Measurements from ENCODE around the gene MIER2.
A peak's percentile ranks its signal among the peaks of the same experiment; 100 is the strongest.

Gene MIER2

GRCh38 chr19:287381-287871, 57.2 kb downstream of the MIER2 start:
- DNase-seq (ENCODE audit: extremely low spot score): no peak
- TF ChIP-seq HDGF (IDR thresholded peaks at IDR 0.05; ENCODE audit: borderline replicate concordance) (no peak), ZNF384 (IDR thresholded peaks at IDR 0.05) (no peak), SUZ12 (IDR thresholded peaks at IDR 0.05) (no peak), FOXK2 (IDR thresholded peaks at IDR 0.05) (no peak), ELF4 (IDR thresholded peaks at IDR 0.05) (no peak), LEF1 (IDR thresholded peaks at IDR 0.05; ENCODE audit: borderline replicate concordance) (no peak), ARNT (IDR thresholded peaks at IDR 0.05) (no peak), TARDBP (IDR thresholded peaks at IDR 0.05) (no peak), L3MBTL2 (conservative IDR thresholded peaks at IDR 0.05) (no peak), FOXA1 (IDR thresholded peaks at IDR 0.05) (no peak), NFRKB (IDR thresholded peaks at IDR 0.05) (no peak), BHLHE40 (IDR thresholded peaks at IDR 0.05; ENCODE audit: borderline replicate concordance) (no peak), SP1 (IDR thresholded peaks at IDR 0.05) (no peak)
- TF ChIP-seq, protein P1, sequence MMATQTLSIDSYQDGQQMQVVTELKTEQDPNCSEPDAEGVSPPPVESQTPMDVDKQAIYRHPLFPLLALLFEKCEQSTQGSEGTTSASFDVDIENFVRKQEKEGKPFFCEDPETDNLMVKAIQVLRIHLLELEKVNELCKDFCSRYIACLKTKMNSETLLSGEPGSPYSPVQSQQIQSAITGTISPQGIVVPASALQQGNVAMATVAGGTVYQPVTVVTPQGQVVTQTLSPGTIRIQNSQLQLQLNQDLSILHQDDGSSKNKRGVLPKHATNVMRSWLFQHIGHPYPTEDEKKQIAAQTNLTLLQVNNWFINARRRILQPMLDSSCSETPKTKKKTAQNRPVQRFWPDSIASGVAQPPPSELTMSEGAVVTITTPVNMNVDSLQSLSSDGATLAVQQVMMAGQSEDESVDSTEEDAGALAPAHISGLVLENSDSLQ (IDR thresholded peaks at IDR 0.05): no peak
- CTCF ChIA-PET: no interaction called here
- POLR2A ChIA-PET: no interaction called here

- no peak for DNase-seq (ENCODE audit: extremely low spot score)
- no peak for TF ChIP-seq NFRKB (IDR thresholded peaks at IDR 0.05)
- TF ChIP-seq SUZ12 (IDR thresholded peaks at IDR 0.05): no peak
- TF ChIP-seq, protein P1 (IDR thresholded peaks at IDR 0.05): no peak
- TF ChIP-seq ELF4 (IDR thresholded peaks at IDR 0.05): no peak
- TF ChIP-seq L3MBTL2 (conservative IDR thresholded peaks at IDR 0.05): no peak
- no peak for TF ChIP-seq BHLHE40 (IDR thresholded peaks at IDR 0.05; ENCODE audit: borderline replicate concordance)
- TF ChIP-seq FOXM1 (IDR thresholded peaks at IDR 0.05; ENCODE audit: borderline replicate concordance): no peak
- TF ChIP-seq TARDBP (IDR thresholded peaks at IDR 0.05): no peak
- no peak for TF ChIP-seq SP1 (IDR thresholded peaks at IDR 0.05)
- no peak for TF ChIP-seq HDGF (IDR thresholded peaks at IDR 0.05; ENCODE audit: borderline replicate concordance)
- no peak for TF ChIP-seq FOXA1 (IDR thresholded peaks at IDR 0.05)
- no peak for TF ChIP-seq LEF1 (IDR thresholded peaks at IDR 0.05; ENCODE audit: borderline replicate concordance)
- TF ChIP-seq ZNF384 (IDR thresholded peaks at IDR 0.05): no peak
- no peak for TF ChIP-seq ARNT (IDR thresholded peaks at IDR 0.05)
- no peak for TF ChIP-seq FOXK2 (IDR thresholded peaks at IDR 0.05)
- no peak for TF ChIP-seq CTBP1 (IDR thresholded peaks at IDR 0.05; ENCODE audit: borderline replicate concordance)
- POLR2A ChIA-PET: no interaction called here
- CTCF ChIA-PET: no interaction called here
Observed at GRCh38 chr19:283395-283794, 61.2 kb downstream of the MIER2 start.

DNA sequence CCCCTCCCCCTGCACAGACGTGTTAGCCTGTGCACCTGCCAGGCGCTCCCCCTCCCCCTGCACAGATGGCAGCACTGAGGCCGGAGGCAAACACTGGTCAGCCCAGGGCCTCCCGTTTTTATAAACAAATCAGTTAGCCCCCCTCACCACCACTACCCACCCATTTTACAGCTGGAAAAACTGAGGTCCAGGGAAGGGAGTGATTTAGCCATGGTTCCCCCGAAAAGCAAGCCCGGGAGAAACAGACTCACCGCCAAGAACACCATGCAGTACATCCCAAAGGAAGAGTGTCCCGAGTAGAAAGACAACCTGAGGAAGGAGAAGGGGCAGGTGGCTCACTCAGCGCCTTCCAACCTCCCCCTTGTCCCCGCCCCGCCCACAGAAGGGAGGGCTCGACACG, 62.1 kb downstream of the MIER2 start:
- ChIA-PET CTCF (no interaction called here), POLR2A (no interaction called here)
- DNase-seq (ENCODE audit: extremely low spot score): no peak
- TF ChIP-seq HDGF (IDR thresholded peaks at IDR 0.05; ENCODE audit: borderline replicate concordance) (no peak), NFRKB (IDR thresholded peaks at IDR 0.05) (no peak), FOXA1 (IDR thresholded peaks at IDR 0.05) (no peak), ARNT (IDR thresholded peaks at IDR 0.05) (no peak), FOXM1 (IDR thresholded peaks at IDR 0.05; ENCODE audit: borderline replicate concordance) (no peak), LEF1 (IDR thresholded peaks at IDR 0.05; ENCODE audit: borderline replicate concordance) (no peak), CTBP1 (IDR thresholded peaks at IDR 0.05; ENCODE audit: borderline replicate concordance) (no peak), SP1 (IDR thresholded peaks at IDR 0.05) (no peak), SUZ12 (IDR thresholded peaks at IDR 0.05) (no peak), TARDBP (IDR thresholded peaks at IDR 0.05) (no peak), FOXK2 (IDR thresholded peaks at IDR 0.05) (no peak), ELF4 (IDR thresholded peaks at IDR 0.05) (no peak), L3MBTL2 (conservative IDR thresholded peaks at IDR 0.05) (no peak)
- TF ChIP-seq, protein P1 (IDR thresholded peaks at IDR 0.05): no peak

DNA sequence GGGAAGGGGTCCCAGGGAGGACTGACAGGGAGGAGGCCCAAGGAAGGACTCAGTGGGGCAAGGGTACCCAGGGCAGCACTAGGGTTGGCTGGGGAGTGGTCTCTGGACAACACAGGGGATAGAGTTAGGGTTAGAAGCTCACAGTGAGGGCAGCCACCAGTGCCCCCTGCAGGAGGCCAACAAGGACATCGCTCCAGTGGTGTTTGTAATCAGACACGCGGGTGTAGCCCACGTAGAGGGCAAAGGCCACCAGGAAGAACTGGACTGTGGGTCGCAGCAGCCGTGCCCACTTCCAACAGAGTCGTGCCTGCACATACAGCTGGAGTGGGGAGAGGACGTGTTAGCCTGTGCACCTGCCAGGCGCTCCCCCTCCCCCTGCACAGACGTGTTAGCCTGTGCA, 62.6 kb downstream of the MIER2 start:
- POLR2A ChIA-PET: no interaction called here
- DNase-seq (ENCODE audit: extremely low spot score): peak; percentile 12
- CTCF ChIA-PET: no interaction called here
- no peak for TF ChIP-seq CTBP1 (IDR thresholded peaks at IDR 0.05; ENCODE audit: borderline replicate concordance)
- no peak for TF ChIP-seq SUZ12 (IDR thresholded peaks at IDR 0.05)
- no peak for TF ChIP-seq LEF1 (IDR thresholded peaks at IDR 0.05; ENCODE audit: borderline replicate concordance)
- no peak for TF ChIP-seq FOXA1 (IDR thresholded peaks at IDR 0.05)
- no peak for TF ChIP-seq TARDBP (IDR thresholded peaks at IDR 0.05)
- no peak for TF ChIP-seq HDGF (IDR thresholded peaks at IDR 0.05; ENCODE audit: borderline replicate concordance)
- no peak for TF ChIP-seq ARNT (IDR thresholded peaks at IDR 0.05)
- no peak for TF ChIP-seq SP1 (IDR thresholded peaks at IDR 0.05)
- TF ChIP-seq L3MBTL2 (conservative IDR thresholded peaks at IDR 0.05): no peak
- no peak for TF ChIP-seq FOXM1 (IDR thresholded peaks at IDR 0.05; ENCODE audit: borderline replicate concordance)
- no peak for TF ChIP-seq ELF4 (IDR thresholded peaks at IDR 0.05)
- TF ChIP-seq BHLHE40 (IDR thresholded peaks at IDR 0.05; ENCODE audit: borderline replicate concordance): no peak

- TF ChIP-seq ZNF384 (IDR thresholded peaks at IDR 0.05): no peak
- TF ChIP-seq TARDBP (IDR thresholded peaks at IDR 0.05): no peak
- no peak for TF ChIP-seq SUZ12 (IDR thresholded peaks at IDR 0.05)
- no peak for TF ChIP-seq CTBP1 (IDR thresholded peaks at IDR 0.05; ENCODE audit: borderline replicate concordance)
- no peak for TF ChIP-seq SP1 (IDR thresholded peaks at IDR 0.05)
- no peak for TF ChIP-seq LEF1 (IDR thresholded peaks at IDR 0.05; ENCODE audit: borderline replicate concordance)
- TF ChIP-seq NFRKB (IDR thresholded peaks at IDR 0.05): no peak
- no peak for TF ChIP-seq BHLHE40 (IDR thresholded peaks at IDR 0.05; ENCODE audit: borderline replicate concordance)
- TF ChIP-seq FOXA1 (IDR thresholded peaks at IDR 0.05): no peak
- TF ChIP-seq ARNT (IDR thresholded peaks at IDR 0.05): no peak
- no peak for TF ChIP-seq FOXK2 (IDR thresholded peaks at IDR 0.05)
- no peak for TF ChIP-seq L3MBTL2 (conservative IDR thresholded peaks at IDR 0.05)
- TF ChIP-seq HDGF (IDR thresholded peaks at IDR 0.05; ENCODE audit: borderline replicate concordance): no peak
- TF ChIP-seq, protein P1 (IDR thresholded peaks at IDR 0.05): no peak
- TF ChIP-seq FOXM1 (IDR thresholded peaks at IDR 0.05; ENCODE audit: borderline replicate concordance): no peak
- no peak for TF ChIP-seq ELF4 (IDR thresholded peaks at IDR 0.05)
- CTCF ChIA-PET: no interaction called here
Observed at GRCh38 chr19:281156-281853, 63.3 kb downstream of the MIER2 start.

More at GRCh38 chr19:281156-281853, 63.3 kb downstream of the MIER2 start:
- POLR2A ChIA-PET: no interaction called here
- no peak for DNase-seq (ENCODE audit: extremely low spot score)
